GM19463 (cell line): ENCODE results near the gene LSM2.

Experiments used
- ATAC-seq: cut with Tn5 transposase; IDR thresholded peaks from one replicate; pipeline ENCODE4 v1.9.1; 2021; ENCODE audit warnings: mild to moderate bottlenecking, moderate library complexity; ENCODE audit not compliant: unreplicated experiment

Gene LSM2

GRCh38 chr6:31752739-31753319 is 53.9 kb downstream of the LSM2 start:
- no peak for ATAC-seq

GRCh38 chr6:31750411-31751022 is 56.2 kb downstream of the LSM2 start:
- no peak for ATAC-seq

GRCh38 chr6:31749301-31750036 is 57.3 kb downstream of the LSM2 start:
- ATAC-seq: no peak
